ENCODE results near the gene ARL17A. TPM values are rescaled to one million over a fixed set of nuclear protein-coding genes. Genes with fewer than 3 reads are reported as not detected.
A peak's percentile ranks its signal among the peaks of the same experiment; 100 is the strongest.
"Not testable (repeated sequence)": the region's sequence is repeated elsewhere in the genome, so short reads cannot be mapped to it uniquely, and the experiment has no call there.

Gene ARL17A
- total RNA-seq: 10 to 100 TPM in 1 of 3 donors, 1 to 10 TPM in 2; 3.9 to 11.7 (median 8.5) TPM

GRCh38 chr17:46579083-46580075, at the start of gene ARL17A:
Gene ARL17A, minus strand, starts transcription at chr17:46579691. Its CDS starts 3,369 bp downstream, at chr17:46576322.
- H3K9me3 Mint-ChIP-seq; H3K4me3 Mint-ChIP-seq; H3K4me1 Mint-ChIP-seq (ENCODE audit: low read depth); H3K36me3 Mint-ChIP-seq (ENCODE audit: insufficient read depth); H3K27me3 Mint-ChIP-seq (ENCODE audit: low read depth): not testable (repeated sequence)
- ATAC-seq (peak; percentile 93 to 95), DNase-seq (peak; percentile 56)

GRCh38 chr17:46628753-46629436, 49.4 kb upstream of the ARL17A start:
- H3K9me3 Mint-ChIP-seq; H3K4me1 Mint-ChIP-seq (ENCODE audit: low read depth); H3K27me3 Mint-ChIP-seq (ENCODE audit: low read depth); H3K36me3 Mint-ChIP-seq (ENCODE audit: insufficient read depth); H3K4me3 Mint-ChIP-seq; DNase-seq: not testable (repeated sequence)
- peak; percentile 96 for ATAC-seq

GRCh38 chr17:46627452-46627851, 48.0 kb upstream of the ARL17A start:
- not testable (repeated sequence) for H3K9me3 Mint-ChIP-seq; DNase-seq; H3K4me1 Mint-ChIP-seq (ENCODE audit: low read depth); H3K27me3 Mint-ChIP-seq (ENCODE audit: low read depth); H3K36me3 Mint-ChIP-seq (ENCODE audit: insufficient read depth); H3K4me3 Mint-ChIP-seq; ATAC-seq

- not testable (repeated sequence) for H3K4me3 Mint-ChIP-seq; H3K36me3 Mint-ChIP-seq (ENCODE audit: insufficient read depth); DNase-seq; H3K4me1 Mint-ChIP-seq (ENCODE audit: low read depth); H3K9me3 Mint-ChIP-seq; ATAC-seq; H3K27me3 Mint-ChIP-seq (ENCODE audit: low read depth)
Measured at GRCh38 chr17:46624726-46625125, 45.2 kb upstream of the ARL17A start.

- H3K9me3 Mint-ChIP-seq; H3K36me3 Mint-ChIP-seq (ENCODE audit: insufficient read depth); H3K27me3 Mint-ChIP-seq (ENCODE audit: low read depth); H3K4me3 Mint-ChIP-seq; ATAC-seq; H3K4me1 Mint-ChIP-seq (ENCODE audit: low read depth); DNase-seq: not testable (repeated sequence)
Measured at GRCh38 chr17:46623790-46624189, 44.3 kb upstream of the ARL17A start.

GRCh38 chr17:46618975-46619374, 39.5 kb upstream of the ARL17A start:
- not testable (repeated sequence) for ATAC-seq; H3K4me3 Mint-ChIP-seq; H3K4me1 Mint-ChIP-seq (ENCODE audit: low read depth); H3K9me3 Mint-ChIP-seq; H3K36me3 Mint-ChIP-seq (ENCODE audit: insufficient read depth); H3K27me3 Mint-ChIP-seq (ENCODE audit: low read depth); DNase-seq

GRCh38 chr17:46617121-46617520, 37.6 kb upstream of the ARL17A start:
- ATAC-seq; H3K4me1 Mint-ChIP-seq (ENCODE audit: low read depth); H3K9me3 Mint-ChIP-seq; H3K4me3 Mint-ChIP-seq; DNase-seq; H3K36me3 Mint-ChIP-seq (ENCODE audit: insufficient read depth); H3K27me3 Mint-ChIP-seq (ENCODE audit: low read depth): not testable (repeated sequence)

GRCh38 chr17:46613876-46614275, 34.4 kb upstream of the ARL17A start:
- not testable (repeated sequence) for H3K27me3 Mint-ChIP-seq (ENCODE audit: low read depth); H3K4me3 Mint-ChIP-seq; H3K4me1 Mint-ChIP-seq (ENCODE audit: low read depth); DNase-seq; H3K9me3 Mint-ChIP-seq; H3K36me3 Mint-ChIP-seq (ENCODE audit: insufficient read depth)
- ATAC-seq: peak in 1 of 2 donors; percentile 63

- DNase-seq, H3K4me3 Mint-ChIP-seq: not testable (repeated sequence)
Measured at GRCh38 chr17:46611304-46611703, 31.8 kb upstream of the ARL17A start.

GRCh38 chr17:46603125-46603524, 23.6 kb upstream of the ARL17A start:
- ATAC-seq: peak; percentile 67 to 76
- not testable (repeated sequence) for H3K36me3 Mint-ChIP-seq (ENCODE audit: insufficient read depth); H3K9me3 Mint-ChIP-seq; DNase-seq; H3K4me3 Mint-ChIP-seq; H3K27me3 Mint-ChIP-seq (ENCODE audit: low read depth); H3K4me1 Mint-ChIP-seq (ENCODE audit: low read depth)

More at GRCh38 chr17:46611304-46611703, 31.8 kb upstream of the ARL17A start:
- not testable (repeated sequence) for H3K36me3 Mint-ChIP-seq (ENCODE audit: insufficient read depth); H3K4me1 Mint-ChIP-seq (ENCODE audit: low read depth); H3K27me3 Mint-ChIP-seq (ENCODE audit: low read depth); H3K9me3 Mint-ChIP-seq; ATAC-seq

GRCh38 chr17:46600767-46601166, 21.3 kb upstream of the ARL17A start:
- not testable (repeated sequence) for H3K27me3 Mint-ChIP-seq (ENCODE audit: low read depth); H3K36me3 Mint-ChIP-seq (ENCODE audit: insufficient read depth); H3K4me1 Mint-ChIP-seq (ENCODE audit: low read depth); H3K4me3 Mint-ChIP-seq; DNase-seq; H3K9me3 Mint-ChIP-seq
- peak in 1 of 2 donors; percentile 19 for ATAC-seq

GRCh38 chr17:46598344-46598931, 18.9 kb upstream of the ARL17A start:
- peak; percentile 81 to 85 for ATAC-seq

GRCh38 chr17:46591332-46591731, 11.8 kb upstream of the ARL17A start:
- DNase-seq; H3K9me3 Mint-ChIP-seq; H3K4me1 Mint-ChIP-seq (ENCODE audit: low read depth); H3K27me3 Mint-ChIP-seq (ENCODE audit: low read depth); H3K4me3 Mint-ChIP-seq; H3K36me3 Mint-ChIP-seq (ENCODE audit: insufficient read depth): not testable (repeated sequence)
- peak; percentile 17 to 33 for ATAC-seq

More at GRCh38 chr17:46598344-46598931, 18.9 kb upstream of the ARL17A start:
- H3K4me1 Mint-ChIP-seq (ENCODE audit: low read depth); H3K36me3 Mint-ChIP-seq (ENCODE audit: insufficient read depth); DNase-seq; H3K27me3 Mint-ChIP-seq (ENCODE audit: low read depth); H3K4me3 Mint-ChIP-seq; H3K9me3 Mint-ChIP-seq: not testable (repeated sequence)

All from activated T-cell treated with anti-CD3 and anti-CD28 coated beads, Interleukin-2, amount 50 U/mL, for 4 hours (primary cell).